Activated T-cell treated with anti-CD3 and anti-CD28 coated beads for 4 hours (primary cell): ENCODE measurements around the gene GALNT13.

Source experiments
- DNase-seq: peaks from one replicate; pipeline ENCODE4 v3.0.0-alpha.2; 2020

The GALNT13 gene

GRCh38 chr2:153871231-153872221 is at the start of gene GALNT13:
Gene GALNT13 (plus strand): TSS chr2:153871922.
- DNase-seq = no peak

GRCh38 chr2:153823880-153824279 is 47.8 kb upstream of the GALNT13 start:
- DNase-seq = no peak

- no peak for DNase-seq
These were observed 43.4 kb upstream of the GALNT13 start for GRCh38 chr2:153828335-153828734.

- DNase-seq = no peak
These were observed 37.1 kb upstream of the GALNT13 start for GRCh38 chr2:153834662-153835061.

GRCh38 chr2:153858250-153858649 is 13.5 kb upstream of the GALNT13 start:
- DNase-seq = no peak

GRCh38 chr2:153864022-153864421 is 7.7 kb upstream of the GALNT13 start:
- no peak for DNase-seq

- no peak for DNase-seq
These were observed 5.1 kb upstream of the GALNT13 start for GRCh38 chr2:153866595-153866994.

- DNase-seq = no peak
These were observed 1.4 kb upstream of the GALNT13 start for GRCh38 chr2:153870308-153870707.

- DNase-seq = no peak
These were observed 759 bp downstream of the GALNT13 start for GRCh38 chr2:153872311-153873051.

GRCh38 chr2:153873052-153874048 is 1.6 kb downstream of the GALNT13 start:
- no peak for DNase-seq

- no peak for DNase-seq
These were observed 4.2 kb downstream of the GALNT13 start for GRCh38 chr2:153875801-153876466.

- DNase-seq = no peak
These were observed 9.2 kb downstream of the GALNT13 start for GRCh38 chr2:153880926-153881325.

GRCh38 chr2:153886833-153887232 is 15.1 kb downstream of the GALNT13 start:
- no peak for DNase-seq

- no peak for DNase-seq
These were observed 18.9 kb downstream of the GALNT13 start for GRCh38 chr2:153890576-153890975.

- DNase-seq = no peak
These were observed 19.3 kb downstream of the GALNT13 start for GRCh38 chr2:153891051-153891450.

GRCh38 chr2:153912798-153913396 is 41.2 kb downstream of the GALNT13 start:
- no peak for DNase-seq

- no peak for DNase-seq
These were observed 45.8 kb downstream of the GALNT13 start for GRCh38 chr2:153917570-153917969.

GRCh38 chr2:153935511-153935910 is 63.8 kb downstream of the GALNT13 start:
- DNase-seq = no peak

GRCh38 chr2:153939124-153939796 is 67.5 kb downstream of the GALNT13 start:
- DNase-seq = no peak

- no peak for DNase-seq
These were observed 68.8 kb downstream of the GALNT13 start for GRCh38 chr2:153940511-153940910.

- no peak for DNase-seq
These were observed 73.1 kb downstream of the GALNT13 start for GRCh38 chr2:153944800-153945199.
